Activated T-cell treated with anti-CD3 and anti-CD28 coated beads for 4 hours (primary cell): ENCODE measurements around the gene ADM2.
A peak's percentile ranks its signal among the peaks of the same experiment; 100 is the strongest.
"Not testable (repeated sequence)": the region's sequence is repeated elsewhere in the genome, so short reads cannot be mapped to it uniquely, and the experiment has no call there.

Experiments
- DNase-seq: peaks from one replicate; pipeline ENCODE4 v3.0.0-alpha.2; 2020

The ADM2 gene

GRCh38 chr22:50507991-50508884 lies 26.9 kb downstream of the ADM2 start, which contains the start of gene NCAPH2:
Gene NCAPH2, plus strand, starts transcription at chr22:50508224. Its CDS starts 114 bp downstream, at chr22:50508338.
- DNase-seq = peak; percentile 98

- DNase-seq = no peak
Measured at GRCh38 chr22:50508897-50509296, 27.6 kb downstream of the ADM2 start.

GRCh38 chr22:50513175-50513574 lies 31.8 kb downstream of the ADM2 start:
- DNase-seq = no peak

GRCh38 chr22:50516068-50516467 lies 34.7 kb downstream of the ADM2 start:
- no peak for DNase-seq

- DNase-seq = no peak
Measured at GRCh38 chr22:50516891-50517290, 35.5 kb downstream of the ADM2 start.

GRCh38 chr22:50517495-50518260 lies 36.3 kb downstream of the ADM2 start:
- DNase-seq = no peak

GRCh38 chr22:50518606-50519005 lies 37.3 kb downstream of the ADM2 start:
- no peak for DNase-seq

- DNase-seq = no peak
Measured at GRCh38 chr22:50519151-50519550, 37.8 kb downstream of the ADM2 start.

GRCh38 chr22:50520184-50520583 lies 38.8 kb downstream of the ADM2 start:
- DNase-seq = not testable (repeated sequence)

GRCh38 chr22:50520826-50521453 lies 39.6 kb downstream of the ADM2 start:
- no peak for DNase-seq

- no peak for DNase-seq
Measured at GRCh38 chr22:50521710-50522109, 40.4 kb downstream of the ADM2 start.

GRCh38 chr22:50522208-50522805 lies 41.0 kb downstream of the ADM2 start:
- DNase-seq = no peak

GRCh38 chr22:50522806-50523438 lies 41.6 kb downstream of the ADM2 start:
- DNase-seq = no peak

GRCh38 chr22:50523458-50523805 lies 42.1 kb downstream of the ADM2 start:
- no peak for DNase-seq

- no peak for DNase-seq
Measured at GRCh38 chr22:50523806-50524675, 42.7 kb downstream of the ADM2 start.

- DNase-seq = no peak
Measured at GRCh38 chr22:50524676-50525103, 43.3 kb downstream of the ADM2 start.

- peak; percentile 96 for DNase-seq
Measured at GRCh38 chr22:50525104-50525857, 43.9 kb downstream of the ADM2 start, which contains the start of gene SCO2. Gene SCO2, minus strand, starts transcription at chr22:50525598. Its CDS starts 1,187 bp downstream, at chr22:50524411.

- DNase-seq = no peak
Measured at GRCh38 chr22:50525858-50526107, 44.4 kb downstream of the ADM2 start.

- DNase-seq = peak; percentile 72
Measured at GRCh38 chr22:50526108-50526833, 44.9 kb downstream of the ADM2 start.
